Sigmoid colon (tissue), 3 donors: ENCODE results near the gene PAX5.

Experiments used
- CTCF ChIP-seq, 4 experiments: fragments of 450-650 bp in 3 of 4; fragments of 200-600 bp in 1 of 4; IDR thresholded peaks; one replicate each; pipeline ENCODE4 v1.5.1; 2016 to 2019; ENCODE audit warnings: antibody characterized with exemption in 4 of 4, mild to moderate bottlenecking in 3 of 4, moderate library complexity in 2 of 4
- POLR2A ChIP-seq, 2 donors: fragments of 450-650 bp; IDR thresholded peaks; one replicate each; pipeline ENCODE4 v1.6.1; 2016; ENCODE audit warnings: antibody characterized with exemption in 2 of 2, mild to moderate bottlenecking in 2 of 2, moderate library complexity in 2 of 2

GRCh38 chr9:36935332-36935731 is 98.7 kb downstream of the PAX5 start:
- TF ChIP-seq POLR2A (IDR thresholded peaks at IDR 0.05) (no peak), CTCF (IDR thresholded peaks at IDR 0.05) (no peak)
